Mucosa of rectum (tissue), 2 donors: ENCODE data around the gene STARD8.
"Not testable (repeated sequence)": the region's sequence is repeated elsewhere in the genome, so short reads cannot be mapped to it uniquely, and the experiment has no call there.

ENCODE experiments used
- H3K27ac ChIP-seq, 2 donors: one replicate each; pipeline ENCODE4 v1.7.0; 2013; ENCODE audit warnings: inconsistent platforms in 2 of 2, low read depth in 2 of 2, low read length in 2 of 2
- H3K27me3 ChIP-seq, 2 donors: one replicate each; pipeline ENCODE4 v1.7.0; 2013; ENCODE audit warnings: low read length in 2 of 2; ENCODE audit not compliant: control insufficient read depth in 2 of 2, insufficient read depth in 2 of 2
- H3K36me3 ChIP-seq, 2 donors: one replicate each; pipeline ENCODE4 v1.7.0; 2013; ENCODE audit warnings: low read length in 2 of 2; ENCODE audit not compliant: control insufficient read depth in 2 of 2, insufficient read depth in 2 of 2
- H3K4me1 ChIP-seq, 2 donors: one replicate each; pipeline ENCODE4 v1.7.0; 2013; ENCODE audit warnings: low read length in 2 of 2, mild to moderate bottlenecking in 1 of 2; ENCODE audit not compliant: control insufficient read depth in 2 of 2, insufficient read depth in 2 of 2
- H3K4me3 ChIP-seq, 2 donors: one replicate each; pipeline ENCODE4 v1.7.0; 2013; ENCODE audit warnings: low read length in 2 of 2
- H3K9ac ChIP-seq, 2 donors: one replicate each; pipeline ENCODE4 v1.7.0; 2013; ENCODE audit warnings: low read length in 2 of 2, low read depth in 1 of 2, mild to moderate bottlenecking in 1 of 2
- H3K9me3 ChIP-seq, 2 donors: one replicate each; pipeline ENCODE4 v1.7.0; 2013; ENCODE audit warnings: low read length in 2 of 2; ENCODE audit not compliant: control insufficient read depth in 2 of 2
- donor health status: healthy.
- donor health status: Normal muscosa, but diverticular disease.

STARD8 gene

DNA sequence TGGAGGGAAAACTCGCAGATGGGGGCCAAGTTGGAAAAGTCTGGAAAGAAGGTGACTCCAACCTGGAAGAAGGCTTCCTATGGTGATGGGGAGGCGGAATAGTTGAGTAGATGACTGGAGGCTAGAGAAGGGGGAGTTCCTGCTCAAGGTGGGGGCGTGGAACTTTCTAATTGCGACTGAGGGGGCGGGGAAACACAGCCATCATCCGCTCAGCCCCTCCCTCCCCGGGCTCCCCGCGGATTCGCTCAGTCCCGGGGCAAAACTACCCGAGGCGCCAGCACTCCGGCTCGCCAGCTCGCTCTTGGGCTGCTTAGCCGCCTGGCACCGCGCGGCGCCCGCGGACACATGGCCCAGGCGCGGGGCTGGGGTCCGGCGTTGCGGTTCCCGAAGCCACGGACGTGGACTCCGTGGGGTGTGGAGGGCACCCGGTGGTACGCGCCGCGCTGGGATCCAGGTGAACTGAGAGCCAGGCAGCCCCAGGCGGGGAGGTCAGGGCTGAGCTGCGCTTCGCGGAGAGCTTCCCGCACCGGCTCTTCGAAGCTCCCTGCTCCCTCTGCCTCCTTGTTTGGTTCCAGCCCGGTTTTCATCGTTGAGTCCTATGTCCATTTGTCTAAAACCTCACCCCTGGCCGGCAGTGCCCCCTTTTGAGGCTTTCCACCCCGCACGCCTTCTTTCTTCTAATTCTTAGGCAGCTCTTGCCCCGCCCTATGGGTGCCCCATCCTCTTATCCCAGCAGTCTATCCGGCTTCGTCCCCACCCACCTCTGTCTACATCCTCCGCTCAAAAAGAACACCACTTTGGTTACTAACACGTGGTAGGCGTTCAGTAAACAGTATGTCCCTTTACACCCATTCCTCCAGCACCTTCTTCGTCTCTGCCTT is 38.9 kb downstream of the STARD8 start:
- Histone ChIP-seq H3K9ac (no peak overlapping the region), H3K27ac (no peak overlapping the region), H3K4me1 (no peaks in the 10 kb centered on the region)

DNA sequence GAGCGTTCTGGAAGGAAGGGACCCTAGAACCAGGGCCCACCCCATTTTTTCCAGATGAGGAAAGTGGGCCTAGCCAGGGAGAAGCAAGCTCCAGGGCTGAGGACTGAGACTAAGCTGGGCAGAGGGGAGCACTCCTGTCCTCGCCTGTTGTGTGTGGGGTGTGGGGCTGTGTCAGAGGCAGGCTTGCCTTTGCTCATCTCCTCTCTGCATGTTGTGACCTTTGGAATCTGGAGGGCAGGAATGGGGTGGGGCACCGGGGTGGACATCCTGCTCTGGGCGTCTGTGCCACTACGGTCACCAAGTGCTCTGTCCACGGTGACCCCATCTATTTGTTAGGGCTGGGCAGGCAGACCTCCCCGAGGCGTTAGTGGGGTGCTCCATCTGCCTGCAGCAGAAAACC is 41.5 kb downstream of the STARD8 start:
- H3K4me1 ChIP-seq, H3K4me3 ChIP-seq, H3K9ac ChIP-seq, H3K27ac ChIP-seq, H3K9me3 ChIP-seq, H3K36me3 ChIP-seq: not testable (repeated sequence)
- peaks cover 6 to 14% of the 10 kb centered on the region in 2 donors for H3K27me3 ChIP-seq

More for the DNA sequence above, 38.9 kb downstream of the STARD8 start:
- Histone ChIP-seq H3K27me3 (peaks cover 0 to 6% of the 10 kb centered on the region in 2 donors), H3K9me3 (no peaks in the 10 kb centered on the region), H3K4me3 (peak overlapping the region in 1 of 2 donors; percentile 31), H3K36me3 (no peaks in the 10 kb centered on the region)

DNA sequence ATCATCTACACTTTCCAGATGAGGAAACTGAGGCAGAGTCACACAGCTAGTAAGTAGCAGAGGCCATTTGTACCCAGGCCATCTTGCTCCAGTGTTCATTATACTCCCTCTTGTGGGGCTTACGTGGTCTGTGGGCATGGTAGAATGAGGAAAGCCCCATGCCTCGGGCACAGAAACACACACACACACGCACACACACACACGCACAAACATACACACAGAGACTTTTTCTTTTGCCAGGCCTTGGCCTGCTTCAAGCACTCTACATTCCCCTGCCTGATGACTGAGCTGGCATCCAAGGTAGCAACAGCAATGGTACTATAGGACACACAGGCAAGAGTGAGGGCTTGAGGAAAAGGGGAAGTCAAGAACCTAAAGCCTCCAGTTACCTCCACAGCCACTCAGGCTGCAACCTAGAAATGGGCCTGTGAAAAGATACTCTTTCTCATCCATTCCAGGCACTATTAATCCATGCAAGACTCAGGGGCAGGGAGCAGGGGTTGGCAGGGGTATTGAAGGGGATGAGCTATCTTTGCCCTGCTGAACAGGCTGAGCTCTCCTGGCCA is 43.6 kb downstream of the STARD8 start:
- H3K4me1 ChIP-seq, result no peaks in the 10 kb centered on the region
- H3K9ac ChIP-seq, result no peak overlapping the region
- H3K4me3 ChIP-seq, result no peak overlapping the region
- no peak overlapping the region for H3K27ac ChIP-seq
- H3K9me3 ChIP-seq, result no peaks in the 10 kb centered on the region
- peaks cover 11 to 15% of the 10 kb centered on the region in 2 donors for H3K27me3 ChIP-seq
- H3K36me3 ChIP-seq, result no peaks in the 10 kb centered on the region

DNA sequence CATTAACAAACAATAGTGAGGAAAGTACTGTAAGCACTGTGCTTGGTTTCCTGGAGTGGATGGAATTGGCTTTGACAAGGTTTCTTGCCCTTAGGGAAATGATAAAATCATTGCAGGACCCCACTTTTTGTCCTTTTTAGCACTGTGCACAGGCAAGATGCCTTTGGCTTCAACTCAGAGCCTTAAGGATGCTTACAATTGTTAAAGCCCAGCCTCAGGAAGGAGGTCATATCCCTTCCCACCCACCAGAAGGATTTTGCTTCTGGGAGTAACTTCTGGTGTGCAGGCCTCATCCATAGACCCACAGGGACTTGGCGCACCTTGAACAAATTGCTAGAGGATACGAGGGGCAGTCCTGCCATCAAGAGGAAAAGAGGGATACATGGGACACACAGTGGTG is 44.5 kb downstream of the STARD8 start:
- no peaks in the 10 kb centered on the region for H3K9me3 ChIP-seq
- no peaks in the 10 kb centered on the region for H3K36me3 ChIP-seq
- H3K27me3 ChIP-seq, result peaks cover 11 to 15% of the 10 kb centered on the region in 2 donors
- H3K27ac ChIP-seq, result no peak overlapping the region
- no peak overlapping the region for H3K9ac ChIP-seq
- H3K4me3 ChIP-seq, result no peak overlapping the region
- no peaks in the 10 kb centered on the region for H3K4me1 ChIP-seq

DNA sequence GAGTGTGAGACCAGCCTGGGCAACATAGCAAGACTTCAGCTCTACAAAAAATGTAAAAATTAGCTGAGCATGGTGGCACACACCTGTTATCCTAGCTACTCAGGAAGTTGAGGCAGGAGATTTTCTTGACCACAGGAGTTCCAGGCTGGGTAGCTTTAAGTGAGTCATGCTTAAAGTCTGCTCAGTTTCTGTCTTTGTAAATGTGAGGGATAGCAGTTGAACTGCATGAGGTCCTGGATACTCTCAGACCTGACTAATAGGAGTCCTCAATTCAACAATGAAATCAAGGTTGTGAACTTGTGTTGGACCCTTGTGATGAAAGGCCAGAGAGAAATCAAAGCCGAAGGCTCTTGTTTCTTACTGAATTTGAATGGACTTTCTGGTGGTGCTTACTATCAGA is 45.2 kb downstream of the STARD8 start:
- H3K36me3 ChIP-seq, result no peaks in the 10 kb centered on the region
- H3K4me1 ChIP-seq, result no peaks in the 10 kb centered on the region
- no peak overlapping the region for H3K4me3 ChIP-seq
- no peak overlapping the region for H3K27ac ChIP-seq
- H3K9ac ChIP-seq, result no peak overlapping the region
- H3K27me3 ChIP-seq, result peaks cover 11 to 17% of the 10 kb centered on the region in 2 donors
- no peaks in the 10 kb centered on the region for H3K9me3 ChIP-seq

DNA sequence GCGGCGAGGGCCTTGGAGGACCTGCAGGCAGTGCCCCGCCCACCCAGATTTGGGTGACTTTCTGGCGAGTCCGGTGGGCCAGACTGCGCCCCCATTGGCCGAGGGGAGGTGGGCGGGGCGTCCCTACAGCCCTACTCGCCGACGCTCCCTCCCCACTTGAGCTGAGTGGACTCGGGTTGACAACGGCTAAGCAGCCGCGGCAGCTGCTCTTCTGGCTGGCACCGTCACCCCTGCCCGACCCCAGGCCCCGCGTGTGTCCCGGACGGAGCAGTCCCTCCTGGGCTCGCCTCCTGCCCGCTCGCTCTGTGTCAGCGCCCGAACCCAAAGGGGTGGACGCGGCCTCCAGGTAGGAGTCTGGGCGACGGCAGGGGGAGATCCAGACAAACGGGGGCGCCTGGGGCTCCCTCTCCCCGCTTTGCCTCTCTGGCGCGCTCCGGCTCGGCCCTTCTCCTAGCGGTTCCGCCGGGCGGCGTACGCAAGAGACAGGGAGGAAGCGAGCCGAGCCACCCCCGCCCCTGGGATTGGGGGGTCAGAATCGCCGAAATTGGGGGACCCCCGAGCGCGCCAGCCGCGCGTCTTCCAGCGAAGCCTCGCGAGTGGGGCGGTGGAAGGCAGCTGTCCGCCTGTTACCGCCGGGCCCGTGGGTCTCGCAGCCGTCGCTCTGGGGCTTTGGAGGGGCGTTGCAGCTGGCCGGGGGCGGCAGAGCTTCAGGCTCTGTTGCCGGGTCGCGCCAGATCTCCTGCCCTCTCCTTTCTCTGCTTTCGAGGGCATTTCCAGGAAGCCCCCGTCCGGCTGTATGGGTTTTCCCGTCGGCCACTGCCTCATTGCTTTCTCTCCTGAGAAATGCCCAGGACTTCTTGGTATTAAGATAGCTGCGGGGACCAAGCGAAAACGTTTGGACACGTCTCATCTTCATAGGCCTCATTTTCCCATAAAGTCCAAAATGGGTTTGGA is 46.3 kb downstream of the STARD8 start:
- Histone ChIP-seq H3K27me3 (peaks cover 11 to 20% of the 10 kb centered on the region in 2 donors), H3K36me3 (no peaks in the 10 kb centered on the region), H3K27ac (peak overlapping the region; percentile 42 to 43), H3K9ac (peak overlapping the region; percentile 32 to 51), H3K4me3 (peak overlapping the region; percentile 9 to 33), H3K9me3 (no peaks in the 10 kb centered on the region), H3K4me1 (no peaks in the 10 kb centered on the region)

DNA sequence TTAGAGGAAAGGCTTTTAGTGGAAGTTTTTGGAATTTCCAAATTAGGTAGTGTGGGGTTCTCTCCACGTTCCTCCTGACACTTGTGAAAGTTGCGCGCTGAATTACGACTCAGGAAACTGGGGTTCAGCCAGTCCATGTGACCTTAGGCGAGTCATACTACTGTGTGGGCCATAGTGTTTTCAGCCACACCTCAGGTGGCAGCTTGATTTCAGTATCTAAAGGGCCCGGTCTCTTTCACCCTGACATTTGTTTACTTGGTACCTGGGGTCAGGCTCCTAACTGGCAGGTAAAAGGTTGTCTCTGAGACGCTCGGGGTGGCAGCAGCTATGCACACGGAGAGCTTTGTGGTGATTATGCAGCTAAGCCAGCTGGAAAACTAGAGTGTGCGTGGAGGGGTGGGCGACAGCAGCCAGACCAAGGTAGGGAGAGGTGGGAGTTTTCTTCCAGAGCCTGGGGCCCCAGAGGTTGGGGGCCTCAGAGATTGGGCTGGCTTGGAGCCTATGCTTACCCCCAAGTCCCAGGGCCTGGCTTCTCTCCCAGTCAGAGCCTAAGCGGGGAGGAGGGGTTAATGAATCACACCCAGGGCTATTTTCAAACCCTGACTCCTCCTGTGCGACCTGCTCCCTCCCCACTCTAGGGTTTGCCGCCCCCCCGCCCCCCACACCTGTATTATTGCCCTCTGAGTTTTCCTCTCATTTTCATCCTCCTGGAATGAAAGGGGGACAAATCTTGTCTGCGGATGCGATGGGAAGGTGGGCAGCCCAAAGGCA is 47.2 kb downstream of the STARD8 start:
- H3K27ac ChIP-seq, result no peak overlapping the region
- no peak overlapping the region for H3K9ac ChIP-seq
- H3K36me3 ChIP-seq, result no peaks in the 10 kb centered on the region

DNA sequence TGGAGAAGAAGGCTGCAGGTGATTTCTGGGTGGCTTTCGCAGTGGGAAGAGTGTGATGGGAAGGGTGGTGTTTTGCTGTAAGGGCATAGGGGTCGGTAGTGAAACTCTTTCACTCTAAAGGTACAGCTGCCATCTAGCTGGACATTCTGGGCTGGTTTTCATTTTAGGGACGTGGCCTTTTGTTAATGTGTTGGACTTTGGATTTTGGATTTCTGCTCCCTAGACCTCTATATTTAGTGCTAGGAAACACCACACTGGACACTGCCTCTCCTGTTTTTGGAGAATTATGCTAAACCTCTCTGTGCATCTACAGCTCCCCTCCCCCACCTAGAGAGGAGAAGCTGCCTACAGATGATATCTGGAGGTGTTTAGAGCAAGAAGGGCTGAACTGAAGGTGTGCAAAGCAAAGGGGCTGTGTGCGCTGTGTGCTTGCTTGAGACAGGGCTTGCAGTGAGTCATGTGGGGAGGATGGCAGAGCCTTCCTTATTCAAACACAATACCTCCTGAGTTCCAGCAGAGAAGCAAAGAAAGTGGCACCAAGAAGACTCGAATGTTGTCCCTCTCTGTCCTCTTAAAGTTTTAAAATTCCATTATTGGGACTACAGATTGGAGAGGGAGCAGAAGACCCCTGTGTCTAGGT is 47.9 kb downstream of the STARD8 start:
- Histone ChIP-seq H3K27me3 (peaks cover 16 to 29% of the 10 kb centered on the region in 2 donors), H3K27ac (no peak overlapping the region), H3K9ac (peak overlapping the region in 1 of 2 donors; percentile 3), H3K4me3 (peak overlapping the region in 1 of 2 donors; percentile 1), H3K9me3 (no peaks in the 10 kb centered on the region), H3K36me3 (no peaks in the 10 kb centered on the region), H3K4me1 (no peaks in the 10 kb centered on the region)

More for the DNA sequence above, 47.2 kb downstream of the STARD8 start:
- H3K4me3 ChIP-seq, result peak overlapping the region; percentile 9 to 16
- no peaks in the 10 kb centered on the region for H3K4me1 ChIP-seq
- no peaks in the 10 kb centered on the region for H3K9me3 ChIP-seq
- peaks cover 12 to 28% of the 10 kb centered on the region in 2 donors for H3K27me3 ChIP-seq
